Skin epidermis (tissue), 12 donors: Measurements from ENCODE around the gene PATJ.
"Not testable (repeated sequence)": the region's sequence is repeated elsewhere in the genome, so short reads cannot be mapped to it uniquely, and the experiment has no call there.

ENCODE experiments used
- H3K27ac ChIP-seq, 21 experiments: fragments of 200-600 bp; sonication (generic) in 11 of 21; one replicate each; pipeline ENCODE4 v1.5.0; 2020; ENCODE audit warnings: mild to moderate bottlenecking in 3 of 21, inconsistent platforms in 2 of 21, moderate library complexity in 2 of 21
- H3K4me3 ChIP-seq, 7 experiments: fragments of 200-600 bp; sonication (generic) in 2 of 7; one replicate each; pipeline ENCODE4 v1.5.0; 2020; ENCODE audit warnings: inconsistent platforms in 2 of 7, mild to moderate bottlenecking in 2 of 7, moderate library complexity in 1 of 7

Gene PATJ

GRCh38 chr1:62212411-62212810, 470.1 kb downstream of the PATJ start:
- Histone ChIP-seq H3K27ac (no peak overlapping the region), H3K4me3 (no peak overlapping the region)

- H3K27ac ChIP-seq, result no peak overlapping the region
- H3K4me3 ChIP-seq, result no peak overlapping the region
Measured at GRCh38 chr1:62213075-62213914, 471.0 kb downstream of the PATJ start.

GRCh38 chr1:62218604-62219003, 476.3 kb downstream of the PATJ start:
- no peak overlapping the region for H3K27ac ChIP-seq
- H3K4me3 ChIP-seq, result no peak overlapping the region

GRCh38 chr1:62220456-62220855, 478.2 kb downstream of the PATJ start:
- not testable (repeated sequence) for H3K27ac ChIP-seq, H3K4me3 ChIP-seq

GRCh38 chr1:62221171-62221570, 478.9 kb downstream of the PATJ start:
- H3K4me3 ChIP-seq, result no peak overlapping the region
- H3K27ac ChIP-seq, result no peak overlapping the region

- H3K4me3 ChIP-seq, result no peak overlapping the region
- no peak overlapping the region for H3K27ac ChIP-seq
Measured at GRCh38 chr1:62222321-62222720, 480.0 kb downstream of the PATJ start.

GRCh38 chr1:62224182-62224581, 481.9 kb downstream of the PATJ start:
- Histone ChIP-seq H3K27ac (no peak overlapping the region), H3K4me3 (no peak overlapping the region)

GRCh38 chr1:62227496-62227895, 485.2 kb downstream of the PATJ start:
- H3K27ac ChIP-seq, result no peak overlapping the region
- no peak overlapping the region for H3K4me3 ChIP-seq
